ENCODE data around the gene TMUB2. TPM values are rescaled to one million over a fixed set of nuclear protein-coding genes. Genes with fewer than 3 reads are reported as not detected.

Gene TMUB2
- total and polyA plus RNA-seq, 2 of the 13 experiments (the other 11 are each of a cell fraction or from before 2014, with no cell fraction given), result 26.9 to 50.8 TPM

DNA sequence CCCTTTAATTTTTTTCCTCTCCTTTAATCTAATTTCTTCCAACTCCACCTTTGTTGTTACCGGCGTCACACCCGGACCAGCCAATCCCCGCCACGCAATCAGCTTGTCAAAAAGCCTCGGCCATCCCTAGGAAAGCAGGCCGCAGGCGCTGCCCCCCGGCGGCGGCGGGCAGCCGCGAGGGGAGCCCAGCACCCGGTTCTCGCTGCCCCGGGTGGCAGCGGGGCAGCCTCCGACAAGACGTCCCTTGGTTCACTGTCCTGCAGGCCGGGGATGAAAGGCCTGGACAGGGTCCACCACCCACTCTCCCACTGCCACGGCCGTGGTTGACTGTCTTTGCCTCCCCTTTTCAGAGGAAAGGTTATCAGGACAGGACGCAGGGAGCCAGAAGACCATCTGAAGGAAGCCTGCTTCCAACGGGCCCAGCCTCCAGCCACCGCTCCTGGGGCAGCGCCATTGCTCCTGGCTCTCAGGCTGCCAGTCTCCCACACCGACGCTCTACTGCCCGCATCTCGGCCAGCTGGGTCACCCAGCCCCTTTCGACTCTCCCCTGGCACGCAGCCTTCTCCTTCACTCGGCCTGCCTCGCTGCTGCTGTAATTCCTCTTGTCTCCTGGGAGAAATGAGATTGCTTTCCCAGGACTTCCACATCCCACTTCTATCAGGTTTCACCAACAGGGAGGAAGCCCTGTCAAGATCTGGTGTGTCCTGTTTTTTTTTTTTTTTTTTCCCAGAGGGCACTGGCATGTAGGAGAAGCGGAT is 35.5 kb downstream of the TMUB2 start (continued):
- no peak for TF ChIP-seq NFE2L2 (IDR thresholded peaks at IDR 0.05; ENCODE audit: low read length)
- TF ChIP-seq ZNF251 (CRISPR knock-in tag; IDR thresholded peaks at IDR 0.05), result no peak
- TF ChIP-seq HES4 (CRISPR knock-in tag; IDR thresholded peaks at IDR 0.05; ENCODE audit: borderline replicate concordance), result no peak
- TF ChIP-seq HOXA7 (CRISPR knock-in tag; IDR thresholded peaks at IDR 0.05), result no peak
- TF ChIP-seq ZNF788 (CRISPR knock-in tag; IDR thresholded peaks at IDR 0.05; ENCODE audit: borderline replicate concordance), result no peak; the same call in 1 of the 2 replicates
- no peak for TF ChIP-seq HOXA9 (CRISPR knock-in tag; IDR thresholded peaks at IDR 0.05; ENCODE audit: borderline replicate concordance)
- no peak for TF ChIP-seq FOXM1 (CRISPR knock-in tag; IDR thresholded peaks at IDR 0.05)
- no peak for TF ChIP-seq FOXJ3 (CRISPR knock-in tag; IDR thresholded peaks at IDR 0.05; ENCODE audit: borderline replicate concordance)
- TF ChIP-seq HDAC6 (IDR thresholded peaks at IDR 0.05; ENCODE audit: low read depth, low read length), result no peak
- TF ChIP-seq, protein P1, sequence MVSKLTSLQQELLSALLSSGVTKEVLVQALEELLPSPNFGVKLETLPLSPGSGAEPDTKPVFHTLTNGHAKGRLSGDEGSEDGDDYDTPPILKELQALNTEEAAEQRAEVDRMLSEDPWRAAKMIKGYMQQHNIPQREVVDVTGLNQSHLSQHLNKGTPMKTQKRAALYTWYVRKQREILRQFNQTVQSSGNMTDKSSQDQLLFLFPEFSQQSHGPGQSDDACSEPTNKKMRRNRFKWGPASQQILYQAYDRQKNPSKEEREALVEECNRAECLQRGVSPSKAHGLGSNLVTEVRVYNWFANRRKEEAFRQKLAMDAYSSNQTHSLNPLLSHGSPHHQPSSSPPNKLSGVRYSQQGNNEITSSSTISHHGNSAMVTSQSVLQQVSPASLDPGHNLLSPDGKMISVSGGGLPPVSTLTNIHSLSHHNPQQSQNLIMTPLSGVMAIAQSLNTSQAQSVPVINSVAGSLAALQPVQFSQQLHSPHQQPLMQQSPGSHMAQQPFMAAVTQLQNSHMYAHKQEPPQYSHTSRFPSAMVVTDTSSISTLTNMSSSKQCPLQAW (CRISPR knock-in tag; IDR thresholded peaks at IDR 0.05), result 0 out of 2 replicates have a peak, but pooled peaks have one; percentile 23
- TF ChIP-seq ARID2 (CRISPR knock-in tag; IDR thresholded peaks at IDR 0.05; ENCODE audit: borderline replicate concordance), result no peak
- TF ChIP-seq ZNF274 (CRISPR knock-in tag; IDR thresholded peaks at IDR 0.05), result peak; percentile 18; the same call in 1 of the 2 replicates
- TF ChIP-seq, protein P2, sequence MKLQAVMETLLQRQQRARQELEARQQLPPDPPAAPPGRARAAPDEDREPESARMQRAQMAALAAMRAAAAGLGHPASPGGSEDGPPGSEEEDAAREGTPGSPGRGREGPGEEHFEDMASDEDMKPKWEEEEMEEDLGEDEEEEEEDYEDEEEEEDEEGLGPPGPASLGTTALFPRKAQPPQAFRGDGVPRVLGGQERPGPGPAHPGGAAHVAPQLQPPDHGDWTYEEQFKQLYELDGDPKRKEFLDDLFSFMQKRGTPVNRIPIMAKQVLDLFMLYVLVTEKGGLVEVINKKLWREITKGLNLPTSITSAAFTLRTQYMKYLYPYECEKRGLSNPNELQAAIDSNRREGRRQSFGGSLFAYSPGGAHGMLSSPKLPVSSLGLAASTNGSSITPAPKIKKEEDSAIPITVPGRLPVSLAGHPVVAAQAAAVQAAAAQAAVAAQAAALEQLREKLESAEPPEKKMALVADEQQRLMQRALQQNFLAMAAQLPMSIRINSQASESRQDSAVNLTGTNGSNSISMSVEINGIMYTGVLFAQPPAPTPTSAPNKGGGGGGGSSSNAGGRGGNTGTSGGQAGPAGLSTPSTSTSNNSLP (IDR thresholded peaks at IDR 0.05; ENCODE audit: low read depth, low read length), result no peak
- no peak for TF ChIP-seq ZNF878 (CRISPR knock-in tag; IDR thresholded peaks at IDR 0.05)
- TF ChIP-seq, protein P3, sequence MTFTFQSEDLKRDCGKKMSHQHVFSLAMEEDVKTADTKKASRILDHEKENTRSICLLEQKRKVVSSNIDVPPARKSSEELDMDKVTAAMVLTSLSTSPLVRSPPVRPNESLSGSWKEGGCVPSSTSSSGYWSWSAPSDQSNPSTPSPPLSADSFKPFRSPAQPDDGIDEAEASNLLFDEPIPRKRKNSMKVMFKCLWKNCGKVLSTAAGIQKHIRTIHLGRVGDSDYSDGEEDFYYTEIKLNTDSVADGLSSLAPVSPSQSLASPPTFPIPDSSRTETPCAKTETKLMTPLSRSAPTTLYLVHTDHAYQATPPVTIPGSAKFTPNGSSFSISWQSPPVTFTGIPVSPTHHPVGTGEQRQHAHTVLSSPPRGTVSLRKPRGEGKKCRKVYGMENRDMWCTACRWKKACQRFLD (CRISPR knock-in tag; IDR thresholded peaks at IDR 0.05; ENCODE audit: borderline replicate concordance), result no peak
- no peak for TF ChIP-seq SP140L (CRISPR knock-in tag; IDR thresholded peaks at IDR 0.05; ENCODE audit: borderline replicate concordance)
- no peak for TF ChIP-seq ZNF841 (CRISPR knock-in tag; IDR thresholded peaks at IDR 0.05; ENCODE audit: borderline replicate concordance)
- TF ChIP-seq, protein P4, sequence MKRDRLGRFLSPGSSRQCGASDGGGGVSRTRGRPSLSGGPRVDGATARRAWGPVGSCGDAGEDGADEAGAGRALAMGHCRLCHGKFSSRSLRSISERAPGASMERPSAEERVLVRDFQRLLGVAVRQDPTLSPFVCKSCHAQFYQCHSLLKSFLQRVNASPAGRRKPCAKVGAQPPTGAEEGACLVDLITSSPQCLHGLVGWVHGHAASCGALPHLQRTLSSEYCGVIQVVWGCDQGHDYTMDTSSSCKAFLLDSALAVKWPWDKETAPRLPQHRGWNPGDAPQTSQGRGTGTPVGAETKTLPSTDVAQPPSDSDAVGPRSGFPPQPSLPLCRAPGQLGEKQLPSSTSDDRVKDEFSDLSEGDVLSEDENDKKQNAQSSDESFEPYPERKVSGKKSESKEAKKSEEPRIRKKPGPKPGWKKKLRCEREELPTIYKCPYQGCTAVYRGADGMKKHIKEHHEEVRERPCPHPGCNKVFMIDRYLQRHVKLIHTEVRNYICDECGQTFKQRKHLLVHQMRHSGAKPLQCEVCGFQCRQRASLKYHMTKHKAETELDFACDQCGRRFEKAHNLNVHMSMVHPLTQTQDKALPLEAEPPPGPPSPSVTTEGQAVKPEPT (CRISPR knock-in tag; IDR thresholded peaks at IDR 0.05; ENCODE audit: low read depth), result peak; percentile 60; the same call in 1 of the 2 replicates
- no peak for TF ChIP-seq HNF4G (IDR thresholded peaks at IDR 0.05; ENCODE audit: borderline replicate concordance, low read depth, low read length)
- TF ChIP-seq HNF4G (CRISPR knock-in tag; IDR thresholded peaks at IDR 0.05; ENCODE audit: borderline replicate concordance, low read depth), result no peak
- no peak; the same call in 1 of the 2 replicates for TF ChIP-seq GFI1 (CRISPR knock-in tag; IDR thresholded peaks at IDR 0.05; ENCODE audit: borderline replicate concordance)
- no peak for TF ChIP-seq CHD4 (IDR thresholded peaks at IDR 0.05; ENCODE audit: borderline replicate concordance, low read length)
- TF ChIP-seq PCBP1 (IDR thresholded peaks at IDR 0.05; ENCODE audit: borderline replicate concordance, low read depth, low read length), result no peak

All from HepG2 (cell line).